Femur (tissue), 1 donor: ENCODE measurements around the gene FHAD1.
"Not testable (repeated sequence)": the region's sequence is repeated elsewhere in the genome, so short reads cannot be mapped to it uniquely, and the experiment has no call there.

Experiments used
- DNase-seq: peaks from one replicate; pipeline ENCODE4 v3.0.0-alpha.2; 2017

The FHAD1 gene

GRCh38 chr1:15277933-15278332, 30.9 kb downstream of the FHAD1 start:
- DNase-seq, result no peak

GRCh38 chr1:15279576-15280230, 32.7 kb downstream of the FHAD1 start:
- DNase-seq, result no peak

DNA sequence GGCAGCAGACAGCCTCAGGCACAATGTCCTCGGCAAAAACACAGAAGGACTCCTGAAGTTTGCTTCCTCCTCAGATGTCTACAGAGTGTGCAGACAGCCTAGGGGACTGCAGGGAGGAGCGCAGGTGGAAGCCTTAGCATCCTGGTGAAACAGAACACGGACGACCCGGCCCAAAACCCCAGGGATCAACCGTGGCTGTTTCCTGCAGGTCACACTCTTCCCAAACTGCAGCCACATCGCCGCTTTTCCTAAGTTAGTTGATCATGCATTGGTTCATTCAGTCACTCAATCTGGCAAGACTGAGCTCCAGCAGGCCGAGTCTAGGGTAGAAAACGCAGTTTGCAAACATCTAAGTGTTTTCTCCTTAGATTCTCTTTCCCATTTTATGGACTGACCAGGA, 33.4 kb downstream of the FHAD1 start:
- DNase-seq, result no peak

GRCh38 chr1:15282038-15282437, 35.0 kb downstream of the FHAD1 start:
- DNase-seq, result no peak

- peak; percentile 50 for DNase-seq
These were observed 35.9 kb downstream of the FHAD1 start for GRCh38 chr1:15282810-15283474.

DNA sequence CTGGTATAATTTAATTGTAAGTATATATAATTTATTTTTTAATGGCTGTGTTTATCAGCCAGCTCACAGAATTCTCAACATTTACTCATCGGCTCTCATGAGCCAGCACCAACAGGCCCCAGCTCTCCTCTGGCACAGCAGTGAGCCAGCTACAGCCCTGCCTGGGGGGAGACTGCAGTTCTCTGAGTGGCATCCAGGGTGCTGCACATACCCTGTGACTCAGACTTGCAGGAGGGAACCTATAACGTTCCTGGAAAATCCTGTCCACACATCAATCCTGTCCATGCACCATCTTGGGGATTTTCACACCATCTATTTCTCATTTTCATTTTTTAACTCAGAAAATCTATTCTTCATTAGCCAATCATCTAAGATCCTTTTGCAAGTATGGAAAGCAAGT, 36.5 kb downstream of the FHAD1 start:
- no peak for DNase-seq

DNA sequence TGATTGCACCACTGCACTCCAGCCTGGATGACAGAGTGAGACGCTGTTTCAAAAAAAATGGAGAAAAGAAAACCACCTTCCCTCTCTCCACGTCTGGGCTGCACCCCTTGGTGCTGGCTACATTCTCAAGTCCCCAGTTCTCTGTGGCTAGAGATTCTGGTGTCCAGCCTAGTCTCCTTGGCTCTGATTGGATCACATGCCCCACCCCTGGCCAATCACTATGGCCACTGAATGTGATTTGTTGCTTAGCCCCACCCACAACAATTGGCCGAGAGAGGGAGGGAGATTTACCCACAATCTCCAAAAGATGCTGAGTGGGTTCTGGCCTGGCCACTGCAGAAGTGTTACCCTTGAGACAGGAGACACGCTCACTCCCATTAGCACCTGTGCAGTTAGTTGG, 39.4 kb downstream of the FHAD1 start:
- no peak for DNase-seq

- DNase-seq, result no peak
These were observed 40.3 kb downstream of the FHAD1 start for GRCh38 chr1:15287035-15287979.

- DNase-seq, result no peak
These were observed 41.3 kb downstream of the FHAD1 start for GRCh38 chr1:15288173-15288926.

GRCh38 chr1:15289251-15289651, 42.2 kb downstream of the FHAD1 start:
- no peak for DNase-seq

DNA sequence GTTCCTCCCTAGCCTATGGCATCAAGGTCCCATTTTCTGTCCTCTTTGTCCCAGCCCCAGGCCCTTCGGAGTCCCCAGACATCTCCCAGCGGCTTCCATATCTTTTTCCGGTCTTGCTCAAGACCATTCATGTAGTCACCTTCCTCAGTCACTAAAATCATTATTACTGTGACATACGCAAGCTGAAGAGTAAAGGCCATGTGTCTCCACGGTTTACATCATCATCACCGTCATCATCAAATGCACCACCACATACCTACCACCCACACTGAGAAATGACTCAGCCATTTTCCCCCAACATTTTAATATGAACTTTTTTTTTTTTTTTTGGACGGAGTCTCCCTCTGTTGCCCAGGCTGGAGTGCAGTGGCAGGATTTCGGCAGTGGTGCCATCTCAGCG, 43.4 kb downstream of the FHAD1 start:
- DNase-seq, result no peak

DNA sequence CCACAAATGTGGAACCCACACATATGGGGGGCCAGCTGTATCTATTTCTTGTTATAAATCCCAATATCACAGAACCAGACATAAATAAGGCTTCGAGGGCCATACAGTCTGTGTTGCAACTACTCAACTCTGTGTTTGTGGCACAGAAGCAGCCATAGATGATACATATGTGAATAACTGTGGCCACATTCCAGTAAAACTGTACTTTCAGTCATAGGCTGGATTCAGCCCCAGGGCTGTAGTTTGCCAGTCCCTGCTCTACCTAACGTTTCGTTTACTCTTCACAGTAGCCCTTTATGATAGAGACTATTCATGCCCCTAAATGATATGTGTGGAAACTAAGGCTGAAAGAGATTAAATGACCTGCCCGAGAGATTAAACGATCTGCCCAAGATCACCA, 48.7 kb downstream of the FHAD1 start:
- no peak for DNase-seq

GRCh38 chr1:15296585-15297321, 49.7 kb downstream of the FHAD1 start:
- DNase-seq, result no peak

- not testable (repeated sequence) for DNase-seq
These were observed 51.0 kb downstream of the FHAD1 start for GRCh38 chr1:15297975-15298374.

DNA sequence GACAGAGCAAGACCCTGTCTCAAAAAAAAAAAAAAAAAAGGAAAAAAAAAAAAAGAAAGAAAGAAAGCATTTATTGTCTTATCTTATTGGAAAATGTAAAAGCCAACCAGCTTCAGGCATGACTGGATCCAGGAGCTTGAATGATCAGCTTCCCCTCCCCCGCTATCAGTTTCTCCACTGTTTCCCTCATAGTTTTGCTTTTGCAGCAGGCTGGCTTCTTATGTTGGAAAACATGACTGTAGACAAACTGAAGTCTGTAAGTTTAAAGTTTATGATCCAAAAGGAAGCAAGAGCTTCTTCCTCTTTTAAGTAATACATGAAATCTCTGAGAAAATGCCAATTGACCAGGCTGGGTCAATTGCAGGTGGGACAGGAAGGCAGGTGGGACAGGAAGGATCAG, 52.2 kb downstream of the FHAD1 start:
- no peak for DNase-seq

- DNase-seq, result no peak
These were observed 52.8 kb downstream of the FHAD1 start for GRCh38 chr1:15299806-15300205.

GRCh38 chr1:15303935-15304334, 56.9 kb downstream of the FHAD1 start:
- DNase-seq, result no peak

GRCh38 chr1:15304708-15305467, 57.9 kb downstream of the FHAD1 start:
- peak; percentile 70 for DNase-seq

DNA sequence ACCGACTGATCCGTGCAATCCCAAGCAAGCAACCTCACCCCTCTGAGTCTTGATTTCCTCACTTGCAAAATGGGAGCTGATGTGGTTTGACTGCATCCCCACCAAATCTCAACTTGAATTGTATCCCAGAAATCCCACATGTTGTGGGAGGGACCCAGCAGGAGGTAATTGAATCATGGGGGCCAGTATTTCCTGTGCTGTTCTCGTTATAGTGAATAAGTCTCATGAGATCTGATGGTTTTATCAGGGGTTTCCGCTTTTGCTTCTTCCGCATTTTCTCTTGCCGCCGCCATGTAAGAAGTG, 58.4 kb downstream of the FHAD1 start:
- DNase-seq, result no peak

DNA sequence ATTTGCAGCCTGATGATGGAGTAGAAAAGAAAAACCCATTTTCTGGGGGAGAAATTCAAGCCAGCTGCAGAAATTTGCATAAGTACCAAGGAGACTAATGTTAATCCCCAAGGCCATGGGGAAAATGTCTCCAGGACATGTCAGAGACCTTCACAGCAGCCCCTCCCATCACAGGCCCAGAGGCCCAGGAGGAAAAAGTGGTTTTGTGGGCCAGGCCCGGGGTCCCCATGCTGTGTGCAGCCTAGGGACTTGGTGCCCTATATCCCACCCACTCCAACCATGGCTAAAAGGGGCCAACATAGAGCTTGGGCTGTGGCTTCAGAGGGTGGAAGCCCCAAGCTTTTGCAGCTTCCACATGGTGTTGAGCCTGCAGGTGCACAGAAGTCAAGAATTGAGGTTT, 59.3 kb downstream of the FHAD1 start:
- not testable (repeated sequence) for DNase-seq

DNA sequence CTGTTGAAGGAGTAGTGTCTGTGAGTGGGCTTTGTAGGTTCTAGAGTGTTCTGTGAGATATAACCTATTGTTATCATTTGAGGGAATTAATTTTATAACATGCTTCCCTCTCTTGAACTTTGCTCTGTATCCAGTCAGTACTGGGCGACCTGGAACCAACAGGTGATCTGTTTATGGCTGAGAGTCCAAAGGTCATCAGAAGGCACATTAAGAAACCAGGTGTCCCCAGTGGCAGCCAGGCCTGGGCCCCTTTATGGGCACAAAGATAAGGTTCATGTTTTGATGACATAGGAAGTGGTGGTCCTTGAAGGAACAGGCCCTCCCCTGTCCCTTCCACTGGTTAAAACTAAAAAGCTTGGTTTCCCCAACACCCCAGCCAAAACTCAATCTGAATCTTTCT, 61.1 kb downstream of the FHAD1 start:
- DNase-seq, result no peak

DNA sequence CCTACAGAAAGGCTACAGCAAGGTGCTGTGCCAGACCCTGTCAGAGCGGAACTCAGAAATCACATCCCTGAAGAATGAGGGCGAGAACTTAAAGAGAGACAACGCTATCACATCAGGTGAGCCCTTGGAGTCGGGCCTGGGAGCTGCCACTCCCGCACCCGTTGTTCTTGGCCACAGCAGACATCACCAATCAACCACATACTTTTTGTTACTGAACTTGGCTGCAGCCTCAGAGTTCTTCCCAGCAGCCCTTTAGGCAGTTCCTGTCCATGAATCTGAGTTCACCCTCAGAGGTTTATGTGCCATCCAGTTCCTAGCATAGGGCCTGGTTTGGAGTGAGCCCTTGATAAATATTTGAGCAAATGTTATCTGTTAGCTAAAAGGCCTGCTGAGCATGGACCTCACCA, 61.6 kb downstream of the FHAD1 start:
- no peak for DNase-seq
